ENCODE results near the gene PPAT.
"Not testable (repeated sequence)": the region's sequence is repeated elsewhere in the genome, so short reads cannot be mapped to it uniquely, and the experiment has no call there.

DNA sequence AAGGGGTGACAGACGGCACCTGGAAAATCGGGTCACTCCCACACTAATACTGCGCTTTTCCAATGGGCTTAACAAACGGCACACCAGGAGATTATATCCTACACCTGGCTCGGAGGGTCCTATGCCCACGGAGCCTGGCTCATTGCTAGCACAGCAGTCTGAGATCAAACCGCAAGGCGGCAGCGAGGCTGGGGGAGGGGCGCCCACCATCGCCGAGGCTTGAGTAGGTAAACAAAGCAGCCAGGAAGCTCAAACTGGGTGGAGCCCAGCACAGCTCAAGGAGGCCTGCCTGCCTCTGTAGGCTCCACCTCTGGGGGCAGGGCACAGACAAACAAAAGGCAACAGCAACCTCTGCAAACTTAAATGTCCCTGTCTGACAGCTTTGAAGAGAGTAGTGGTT, 72.4 kb downstream of the PPAT start:
- not testable (repeated sequence) for TF ChIP-seq CTCF (conservative IDR thresholded peaks at IDR 0.05; ENCODE audit: low read depth in 2 of 2); REST (IDR thresholded peaks at IDR 0.05; ENCODE audit: unreplicated experiment); EZH2phosphoT487 (IDR thresholded peaks at IDR 0.05; ENCODE audit: unreplicated experiment); NANOG (IDR thresholded peaks at IDR 0.05; ENCODE audit: borderline replicate concordance); EZH2 (IDR thresholded peaks at IDR 0.05; ENCODE audit: low read depth, unreplicated experiment)

Measured in GM23338 (cell line).